ENCODE data around the gene FNDC3A.

Gene FNDC3A

DNA sequence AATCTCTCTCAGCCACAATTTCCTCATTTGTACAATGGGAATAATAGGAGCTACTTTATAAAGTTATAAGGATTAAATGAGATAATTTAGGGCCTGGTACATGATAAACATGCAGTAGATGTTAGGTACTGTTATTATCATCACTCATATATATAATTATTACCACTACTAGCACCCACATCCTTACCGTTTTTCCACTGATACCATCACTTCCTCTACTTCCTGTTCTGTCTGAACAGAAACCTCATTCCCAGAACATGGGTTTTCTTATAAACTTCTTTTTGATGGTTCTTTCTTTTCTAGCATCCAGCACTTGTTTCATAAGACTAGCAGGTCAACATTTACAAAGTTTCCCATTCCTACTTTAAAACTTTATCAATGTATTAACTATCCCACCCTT, 278.3 kb downstream of the FNDC3A start:
- H3K36me3 ChIP-seq (ENCODE audit: control insufficient read depth in 2 of 2, insufficient read depth in 2 of 2, low read length in 2 of 2), result peaks cover 16 to 18% of the 10 kb centered on the region in 2 donors
- H3K27me3 ChIP-seq (ENCODE audit: control insufficient read depth in 1 of 2, insufficient read depth in 2 of 2, low read length in 2 of 2), result no peaks in the 10 kb centered on the region
- H3K9me3 ChIP-seq (ENCODE audit: control insufficient read depth in 2 of 2, low read length in 2 of 2), result no peaks in the 10 kb centered on the region
- H3K9ac ChIP-seq (ENCODE audit: low read length in 2 of 2), result no peak overlapping the region
- no peak overlapping the region for H3K27ac ChIP-seq (ENCODE audit: low read length)
- H3K4me3 ChIP-seq (ENCODE audit: low read length in 2 of 2), result no peak overlapping the region
- peaks cover 15% of the 10 kb centered on the region for H3K4me1 ChIP-seq (ENCODE audit: control insufficient read depth, insufficient read depth, low read length)

DNA sequence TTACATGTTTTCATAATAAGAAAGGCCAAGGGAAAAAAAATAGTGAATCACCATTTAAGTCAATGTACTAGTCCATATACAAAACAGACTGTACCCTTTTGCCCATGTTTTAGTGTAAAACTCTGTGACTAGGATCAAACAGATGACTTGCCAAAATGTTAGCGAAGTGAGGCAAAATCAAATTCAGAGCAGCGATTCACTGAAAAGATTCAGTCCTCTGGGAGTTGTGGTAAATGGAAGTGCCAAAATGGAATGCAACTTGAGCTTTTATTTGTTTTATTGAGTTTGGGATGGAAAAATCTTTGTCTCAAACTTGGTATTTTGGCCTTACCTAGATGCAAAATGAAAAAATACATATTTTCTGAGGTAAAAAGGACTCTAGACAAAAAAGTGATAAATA, 281.1 kb downstream of the FNDC3A start:
- Histone ChIP-seq H3K4me3 (ENCODE audit: low read length in 2 of 2) (no peak overlapping the region), H3K27ac (ENCODE audit: low read length) (no peak overlapping the region), H3K9ac (ENCODE audit: low read length in 2 of 2) (no peak overlapping the region), H3K4me1 (ENCODE audit: control insufficient read depth, insufficient read depth, low read length) (peaks cover 5% of the 10 kb centered on the region), H3K36me3 (ENCODE audit: control insufficient read depth in 2 of 2, insufficient read depth in 2 of 2, low read length in 2 of 2) (peaks cover 25 to 34% of the 10 kb centered on the region in 2 donors), H3K27me3 (ENCODE audit: control insufficient read depth in 1 of 2, insufficient read depth in 2 of 2, low read length in 2 of 2) (no peaks in the 10 kb centered on the region), H3K9me3 (ENCODE audit: control insufficient read depth in 2 of 2, low read length in 2 of 2) (no peaks in the 10 kb centered on the region)

DNA sequence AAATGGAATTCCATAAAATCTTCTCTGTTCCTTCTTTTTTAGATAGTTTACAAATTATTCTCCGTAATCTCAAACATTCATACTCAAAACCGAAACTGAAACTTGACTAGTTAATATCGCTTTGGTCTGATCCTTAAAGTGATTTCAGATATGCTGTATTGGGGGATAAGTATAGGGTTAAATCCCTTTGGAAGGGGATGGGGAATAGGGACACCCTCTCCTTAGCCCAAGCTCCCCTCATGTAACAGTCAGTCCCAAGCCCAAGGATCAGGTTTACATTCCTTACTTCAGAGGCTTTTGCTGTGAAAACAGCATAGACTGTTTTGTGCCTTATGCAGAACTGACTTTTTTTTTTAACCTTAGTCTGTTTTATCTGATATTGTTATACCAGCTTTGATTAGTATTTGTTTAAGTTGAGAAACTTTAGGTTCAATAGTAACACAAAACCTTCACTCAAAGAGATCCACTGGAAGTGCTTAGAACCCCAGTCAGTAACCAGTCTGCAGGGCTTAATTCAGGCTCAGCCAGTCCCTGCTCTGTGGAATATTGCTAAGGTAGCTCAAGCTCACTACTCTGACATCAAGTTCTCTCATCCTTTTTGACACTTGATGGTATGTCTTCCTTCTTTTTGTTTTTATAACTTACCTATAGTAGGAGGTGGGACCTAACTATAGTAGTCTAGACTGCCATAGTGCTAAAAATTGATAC, 282.5 kb downstream of the FNDC3A start:
- H3K27ac ChIP-seq (ENCODE audit: low read length), result no peak overlapping the region
- H3K27me3 ChIP-seq (ENCODE audit: control insufficient read depth in 1 of 2, insufficient read depth in 2 of 2, low read length in 2 of 2), result no peaks in the 10 kb centered on the region
- H3K9ac ChIP-seq (ENCODE audit: low read length in 2 of 2), result no peak overlapping the region
- H3K9me3 ChIP-seq (ENCODE audit: control insufficient read depth in 2 of 2, low read length in 2 of 2), result no peaks in the 10 kb centered on the region
- peaks cover 25 to 36% of the 10 kb centered on the region in 2 donors for H3K36me3 ChIP-seq (ENCODE audit: control insufficient read depth in 2 of 2, insufficient read depth in 2 of 2, low read length in 2 of 2)
- peak overlapping the region in 1 of 2 donors; percentile 54 for H3K4me3 ChIP-seq (ENCODE audit: low read length in 2 of 2)
- no peaks in the 10 kb centered on the region for H3K4me1 ChIP-seq (ENCODE audit: control insufficient read depth, insufficient read depth, low read length)

Data from stomach smooth muscle (tissue), 2 donors.